Skeletal muscle satellite cell (primary cell): ENCODE results near the gene TMPRSS3. TPM values are rescaled to one million over a fixed set of nuclear protein-coding genes. Genes with fewer than 3 reads are reported as not detected.

ENCODE experiments used
- H3K27me3 ChIP-seq: 2 replicates; pipeline ENCODE4 v1.7.0; 2013; ENCODE audit warnings: low read length; ENCODE audit not compliant: control insufficient read depth, insufficient read depth
- H3K36me3 ChIP-seq: 2 replicates; pipeline ENCODE4 v1.7.0; 2013; ENCODE audit warnings: mild to moderate bottlenecking, control low read depth, low read length; ENCODE audit not compliant: insufficient read depth
- H3K4me1 ChIP-seq: 2 replicates; pipeline ENCODE4 v1.7.0; 2013; ENCODE audit warnings: low read length; ENCODE audit not compliant: control insufficient read depth, insufficient read depth
- H3K4me2 ChIP-seq: 2 replicates; pipeline ENCODE4 v1.7.0; 2013; ENCODE audit warnings: mild to moderate bottlenecking, low read length
- H3K4me3 ChIP-seq: 2 replicates; pipeline ENCODE4 v1.7.0; 2013; ENCODE audit warnings: low read length
- H3K9ac ChIP-seq: 2 replicates; pipeline ENCODE4 v1.7.0; 2013; ENCODE audit warnings: mild to moderate bottlenecking, low read depth, low read length, moderate library complexity
- H3K9me3 ChIP-seq: replicated peaks from 2 replicates; pipeline ENCODE4 v1.7.0; 2013; ENCODE audit warnings: mild to moderate bottlenecking, control low read depth, low read length
- small RNA-seq: library from RNA; depleted of rRNA; stranded (forward); fragments of <200 nt; gene quantifications from one replicate; pipeline ENCODE3, GENCODE V24; 2012

TMPRSS3 gene

GRCh38 chr21:42331660-42332059, 64.2 kb downstream of the TMPRSS3 start:
- Histone ChIP-seq H3K4me3 (no peak overlapping the region), H3K4me2 (no peak overlapping the region), H3K27me3 (peaks cover 7% of the 10 kb centered on the region), H3K9ac (no peak overlapping the region), H3K9me3 (no peaks in the 10 kb centered on the region), H3K4me1 (no peaks in the 10 kb centered on the region), H3K36me3 (no peaks in the 10 kb centered on the region)

GRCh38 chr21:42330380-42331371, 65.2 kb downstream of the TMPRSS3 start:
- Histone ChIP-seq H3K9me3 (no peaks in the 10 kb centered on the region), H3K4me2 (no peak overlapping the region), H3K4me1 (no peaks in the 10 kb centered on the region), H3K36me3 (no peaks in the 10 kb centered on the region), H3K4me3 (no peak overlapping the region), H3K27me3 (no peaks in the 10 kb centered on the region), H3K9ac (no peak overlapping the region)

- H3K9me3 ChIP-seq = no peaks in the 10 kb centered on the region
- H3K36me3 ChIP-seq = no peaks in the 10 kb centered on the region
- H3K4me1 ChIP-seq = no peaks in the 10 kb centered on the region
- no peak overlapping the region for H3K4me2 ChIP-seq
- H3K9ac ChIP-seq = no peak overlapping the region
- H3K4me3 ChIP-seq = no peak overlapping the region
- no peaks in the 10 kb centered on the region for H3K27me3 ChIP-seq
Observed at GRCh38 chr21:42324896-42325295, 71.0 kb downstream of the TMPRSS3 start.

Small RNA genes within 50 kb of the gene (small RNA-seq; reads per million reads assigned to genes)
- not detected for gene RNU6-1149P
